Neural crest cell (in vitro differentiated cells): Measurements from ENCODE around the gene PFKP. TPM values are rescaled to one million over a fixed set of nuclear protein-coding genes. Genes with fewer than 3 reads are reported as not detected.
A peak's percentile ranks its signal among the peaks of the same experiment; 100 is the strongest.

ENCODE experiments used
- DNase-seq: peaks from one replicate; pipeline ENCODE4 v3.0.0; 2021; ENCODE audit warnings: low read depth, mixed read lengths, low spot score
- H3K27ac Mint-ChIP-seq: one replicate; pipeline ENCODE4 v1.8.0; 2021; ENCODE audit warnings: mild to moderate bottlenecking, mixed read lengths; ENCODE audit not compliant: unreplicated experiment
- H3K27me3 Mint-ChIP-seq: 2 replicates; pipeline ENCODE4 v1.8.0; 2021; ENCODE audit warnings: low read depth, mild to moderate bottlenecking, mixed read lengths
- H3K36me3 Mint-ChIP-seq: 2 replicates; pipeline ENCODE4 v1.8.0; 2021; ENCODE audit warnings: low read depth, mild to moderate bottlenecking, mixed read lengths
- H3K4me1 Mint-ChIP-seq: 2 replicates; pipeline ENCODE4 v1.8.0; 2021; ENCODE audit warnings: mixed read lengths
- H3K4me3 Mint-ChIP-seq: one replicate; pipeline ENCODE4 v1.8.0; 2021; ENCODE audit warnings: mild to moderate bottlenecking, mixed read lengths
- H3K9me3 Mint-ChIP-seq: 2 replicates; pipeline ENCODE4 v1.8.0; 2021; ENCODE audit warnings: mixed read lengths
- total RNA-seq: library from RNA; stranded (reverse); gene quantifications from 2 replicates; pipeline ENCODE4 v1.2.1, GENCODE V29; 2021
- TF ChIP-seq, protein P1 (sequence below): fragments of 200-600 bp; sonication (generic); conservative IDR thresholded peaks from 2 replicates; pipeline ENCODE4 v1.5.0; 2021; ENCODE audit warnings: antibody characterized with exemption, mild to moderate bottlenecking

The PFKP gene
- total RNA-seq, 1 donor from 2014 or later: 18.9 TPM

DNA sequence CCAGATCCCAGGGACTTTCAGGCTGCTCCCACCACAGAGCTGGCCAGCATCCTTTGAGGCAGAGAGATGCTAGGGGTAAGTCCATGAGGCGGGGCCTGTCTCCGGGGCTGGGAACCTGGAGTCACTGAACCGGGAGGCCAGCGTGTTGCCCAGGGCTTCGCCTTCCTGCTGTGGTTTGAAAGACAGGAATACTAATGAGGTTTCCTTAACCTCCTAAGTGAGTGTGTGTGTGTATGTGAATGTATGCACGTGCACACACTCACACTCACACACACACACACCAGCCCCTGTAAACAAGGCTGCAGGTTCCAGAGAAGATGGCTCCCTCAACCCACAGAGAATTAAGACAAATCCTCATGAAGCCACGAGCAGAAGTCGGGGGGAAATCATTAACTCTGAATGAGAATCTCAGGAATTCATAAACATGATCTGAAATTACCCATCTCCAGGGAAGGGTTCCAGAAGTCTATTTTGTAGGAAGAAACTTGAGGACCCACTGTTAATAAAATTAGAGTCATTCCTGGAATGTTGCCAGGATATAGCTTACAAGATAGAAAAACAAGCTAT is 20.3 kb upstream of the PFKP start:
- Mint-ChIP-seq H3K27ac (no peak overlapping the region), H3K4me1 (peaks cover 42% of the 10 kb centered on the region), H3K9me3 (no peaks in the 10 kb centered on the region), H3K4me3 (no peak overlapping the region), H3K27me3 (no peaks in the 10 kb centered on the region), H3K36me3 (no peaks in the 10 kb centered on the region)
- DNase-seq: no peak
- TF ChIP-seq, protein P1, sequence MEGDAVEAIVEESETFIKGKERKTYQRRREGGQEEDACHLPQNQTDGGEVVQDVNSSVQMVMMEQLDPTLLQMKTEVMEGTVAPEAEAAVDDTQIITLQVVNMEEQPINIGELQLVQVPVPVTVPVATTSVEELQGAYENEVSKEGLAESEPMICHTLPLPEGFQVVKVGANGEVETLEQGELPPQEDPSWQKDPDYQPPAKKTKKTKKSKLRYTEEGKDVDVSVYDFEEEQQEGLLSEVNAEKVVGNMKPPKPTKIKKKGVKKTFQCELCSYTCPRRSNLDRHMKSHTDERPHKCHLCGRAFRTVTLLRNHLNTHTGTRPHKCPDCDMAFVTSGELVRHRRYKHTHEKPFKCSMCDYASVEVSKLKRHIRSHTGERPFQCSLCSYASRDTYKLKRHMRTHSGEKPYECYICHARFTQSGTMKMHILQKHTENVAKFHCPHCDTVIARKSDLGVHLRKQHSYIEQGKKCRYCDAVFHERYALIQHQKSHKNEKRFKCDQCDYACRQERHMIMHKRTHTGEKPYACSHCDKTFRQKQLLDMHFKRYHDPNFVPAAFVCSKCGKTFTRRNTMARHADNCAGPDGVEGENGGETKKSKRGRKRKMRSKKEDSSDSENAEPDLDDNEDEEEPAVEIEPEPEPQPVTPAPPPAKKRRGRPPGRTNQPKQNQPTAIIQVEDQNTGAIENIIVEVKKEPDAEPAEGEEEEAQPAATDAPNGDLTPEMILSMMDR: no peak

DNA sequence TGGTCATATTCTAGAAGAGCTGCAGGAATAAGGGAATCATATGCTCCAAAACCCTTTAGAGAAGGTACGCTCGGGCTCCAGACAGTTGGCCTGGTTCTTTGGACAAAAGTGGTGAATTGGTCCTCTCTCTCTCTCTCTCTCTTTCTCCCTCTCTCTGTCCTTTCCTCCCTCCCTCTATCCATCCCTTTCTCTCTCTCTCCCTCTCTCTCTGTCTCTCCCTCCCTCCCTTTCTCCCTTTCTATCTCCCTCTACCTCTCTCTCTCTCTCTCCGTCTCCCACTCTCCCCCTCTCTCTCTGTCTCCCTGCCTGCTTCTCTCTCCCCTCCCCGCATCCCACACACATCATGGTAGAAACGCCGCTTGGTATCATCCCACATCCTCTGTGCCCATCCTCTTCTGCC is 19.8 kb upstream of the PFKP start:
- H3K4me1 Mint-ChIP-seq: peaks cover 42% of the 10 kb centered on the region
- H3K27ac Mint-ChIP-seq: no peak overlapping the region
- no peak overlapping the region for H3K4me3 Mint-ChIP-seq
- no peak for DNase-seq
- H3K27me3 Mint-ChIP-seq: no peaks in the 10 kb centered on the region
- H3K36me3 Mint-ChIP-seq: no peaks in the 10 kb centered on the region
- TF ChIP-seq, protein P1: no peak
- H3K9me3 Mint-ChIP-seq: no peaks in the 10 kb centered on the region

- DNase-seq: no peak
- Mint-ChIP-seq H3K9me3 (no peaks in the 10 kb centered on the region), H3K36me3 (no peaks in the 10 kb centered on the region), H3K4me1 (peaks cover 41% of the 10 kb centered on the region), H3K4me3 (no peak overlapping the region), H3K27me3 (no peaks in the 10 kb centered on the region), H3K27ac (peak overlapping the region; percentile 50)
- TF ChIP-seq, protein P1: no peak
Measured at GRCh38 chr10:3048119-3049019, 19.0 kb upstream of the PFKP start.

DNA sequence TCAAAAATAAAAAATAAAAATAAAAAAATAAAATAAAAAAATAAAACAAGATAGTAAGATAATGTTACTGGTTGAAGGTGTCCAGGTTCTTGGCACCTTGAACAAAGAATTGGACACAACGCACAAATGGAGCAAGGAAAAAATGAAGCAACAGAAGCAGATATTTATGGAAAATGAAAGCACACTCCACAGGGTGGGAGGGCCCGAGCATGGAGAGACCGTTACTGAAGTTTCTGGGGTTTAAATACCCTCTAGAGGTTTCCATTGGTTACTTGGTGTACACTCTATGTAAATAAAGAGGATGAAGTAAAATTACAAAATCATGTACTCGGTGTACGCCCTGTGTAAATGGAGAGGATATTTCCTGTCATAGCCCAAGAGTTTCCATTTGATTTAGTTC is 15.7 kb upstream of the PFKP start:
- Mint-ChIP-seq H3K9me3 (no peaks in the 10 kb centered on the region), H3K27ac (peak overlapping the region; percentile 27), H3K27me3 (peaks cover 5% of the 10 kb centered on the region), H3K36me3 (no peaks in the 10 kb centered on the region), H3K4me1 (peaks cover 29% of the 10 kb centered on the region), H3K4me3 (no peak overlapping the region)
- no peak for DNase-seq
- TF ChIP-seq, protein P1: no peak

GRCh38 chr10:3053155-3053554 is 14.2 kb upstream of the PFKP start:
- Mint-ChIP-seq H3K27ac (no peak overlapping the region), H3K9me3 (no peaks in the 10 kb centered on the region), H3K27me3 (peaks cover 7% of the 10 kb centered on the region), H3K4me1 (peaks cover 17% of the 10 kb centered on the region), H3K36me3 (no peaks in the 10 kb centered on the region), H3K4me3 (no peak overlapping the region)
- TF ChIP-seq, protein P1: no peak
- no peak for DNase-seq
